Ureter (tissue), 1 donor: Measurements from ENCODE around the gene C1QTNF5. TPM values are rescaled to one million over a fixed set of nuclear protein-coding genes. Genes with fewer than 3 reads are reported as not detected.

ENCODE experiments used
- DNase-seq: peaks from one replicate; pipeline ENCODE4 v3.0.0-alpha.2; 2020; ENCODE audit warnings: low spot score
- total RNA-seq: library from RNA; stranded (reverse); gene quantifications from one replicate; pipeline ENCODE4 v1.2.4, GENCODE V29; 2023
- donor health status: DM: yes; HTN: yes; CAD: no.

Gene C1QTNF5
- total RNA-seq, 1 donor from 2014 or later: 14.6 TPM

- DNase-seq: no peak
Measured at GRCh38 chr11:119295178-119295577, 45.5 kb downstream of the C1QTNF5 start.

- DNase-seq: no peak
Measured at GRCh38 chr11:119293461-119293860, 47.2 kb downstream of the C1QTNF5 start.

- no peak for DNase-seq
Measured at GRCh38 chr11:119290894-119291497, 49.7 kb downstream of the C1QTNF5 start.

Other genes with a start within 250 kb of the C1QTNF5 start
- 45.4 TPM for gene DPAGT1, start 239.0 kb downstream of the C1QTNF5 start, total RNA-seq
- gene C2CD2L, start 233.5 kb downstream of the C1QTNF5 start, total RNA-seq: 10.1 TPM
- gene HINFP, start 219.3 kb downstream of the C1QTNF5 start, total RNA-seq: 28.8 TPM
- 0.42 TPM for gene ABCG4, start 191.8 kb downstream of the C1QTNF5 start, total RNA-seq
- 31.5 TPM for gene NLRX1, start 172.2 kb downstream of the C1QTNF5 start, total RNA-seq
- 1.7 TPM for gene NHERF4, start 155.4 kb downstream of the C1QTNF5 start, total RNA-seq
- 17.9 TPM for gene CBL, start 134.5 kb downstream of the C1QTNF5 start, total RNA-seq
- 98.7 TPM for gene MCAM, start 23.8 kb downstream of the C1QTNF5 start, total RNA-seq
- 23.1 TPM for gene RNF26, start 6.4 kb downstream of the C1QTNF5 start, total RNA-seq
- gene MFRP, start 5.8 kb upstream of the C1QTNF5 start, total RNA-seq: not detected
- 4.8 TPM for gene USP2, start 40.8 kb upstream of the C1QTNF5 start, total RNA-seq
- 4.5 TPM for gene THY1, start 82.3 kb upstream of the C1QTNF5 start, total RNA-seq